Adrenal gland (tissue), 5 donors: ENCODE results near the gene WEE1.

Experiments used
- CTCF ChIP-seq, 6 experiments: fragments of 450-650 bp in 4 of 6; fragments of 200-600 bp in 2 of 6; sonication (generic) in 1 of 6; IDR thresholded peaks; 1 replicate in 5 of 6; 2 replicates in 1 of 6; pipeline versions ENCODE4 v1.5.1 to v1.8.0; 2016 to 2021; ENCODE audit warnings: antibody characterized with exemption in 6 of 6, mild to moderate bottlenecking in 2 of 6, moderate library complexity in 1 of 6
- POLR2A ChIP-seq, 2 donors: fragments of 450-650 bp; IDR thresholded peaks; one replicate each; pipeline ENCODE4 v1.6.1; 2017; ENCODE audit warnings: antibody characterized with exemption in 2 of 2, mild to moderate bottlenecking in 2 of 2, moderate library complexity in 1 of 2
- donor health status: DM: no; HTN: no; CAD: no.

- TF ChIP-seq POLR2A (IDR thresholded peaks at IDR 0.05) (no peak), CTCF (IDR thresholded peaks at IDR 0.05) (no peak)
These were observed 49.5 kb upstream of the WEE1 start for GRCh38 chr11:9524001-9524400.
